GM19467 (cell line): ENCODE measurements around the gene FTCD.
"Not testable (repeated sequence)": the region's sequence is repeated elsewhere in the genome, so short reads cannot be mapped to it uniquely, and the experiment has no call there.

Experiments used
- ATAC-seq: cut with Tn5 transposase; IDR thresholded peaks from one replicate; pipeline ENCODE4 v1.9.1; 2021; ENCODE audit warnings: mild to moderate bottlenecking, moderate library complexity; ENCODE audit not compliant: unreplicated experiment

Gene FTCD

DNA sequence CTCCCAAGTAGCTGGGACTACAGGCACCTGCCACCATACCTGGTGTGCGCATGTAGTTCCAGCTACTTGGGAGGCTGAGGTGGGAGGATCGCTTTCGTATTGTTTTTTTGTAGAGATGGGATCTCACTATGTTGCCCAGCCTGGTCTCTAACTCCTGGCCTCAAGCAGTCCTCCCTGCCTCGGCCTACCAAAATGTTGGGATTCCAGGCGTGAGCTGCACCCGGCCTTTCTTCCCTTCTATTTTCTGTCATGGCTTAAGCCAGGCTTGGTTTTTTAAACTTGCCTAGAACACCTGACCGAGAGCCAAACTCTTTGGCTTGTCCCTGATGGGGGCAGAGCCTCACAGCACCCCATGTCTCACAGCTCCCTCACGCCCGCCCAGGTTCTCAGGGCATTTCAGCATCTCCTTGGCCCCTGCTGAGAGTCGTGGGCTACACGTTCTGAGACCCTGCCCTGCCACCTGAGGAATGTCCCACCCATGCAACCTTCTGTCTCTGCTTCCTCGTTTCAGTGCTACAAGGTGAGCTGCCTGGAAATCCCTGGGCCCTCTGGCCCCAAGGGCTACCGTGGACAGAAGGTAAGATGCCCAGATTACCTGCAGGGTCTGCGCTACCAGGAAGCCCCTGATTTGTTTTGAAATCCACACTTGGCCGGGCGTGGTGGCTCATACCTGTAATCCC is 41.7 kb downstream of the FTCD start:
- ATAC-seq = no peak

DNA sequence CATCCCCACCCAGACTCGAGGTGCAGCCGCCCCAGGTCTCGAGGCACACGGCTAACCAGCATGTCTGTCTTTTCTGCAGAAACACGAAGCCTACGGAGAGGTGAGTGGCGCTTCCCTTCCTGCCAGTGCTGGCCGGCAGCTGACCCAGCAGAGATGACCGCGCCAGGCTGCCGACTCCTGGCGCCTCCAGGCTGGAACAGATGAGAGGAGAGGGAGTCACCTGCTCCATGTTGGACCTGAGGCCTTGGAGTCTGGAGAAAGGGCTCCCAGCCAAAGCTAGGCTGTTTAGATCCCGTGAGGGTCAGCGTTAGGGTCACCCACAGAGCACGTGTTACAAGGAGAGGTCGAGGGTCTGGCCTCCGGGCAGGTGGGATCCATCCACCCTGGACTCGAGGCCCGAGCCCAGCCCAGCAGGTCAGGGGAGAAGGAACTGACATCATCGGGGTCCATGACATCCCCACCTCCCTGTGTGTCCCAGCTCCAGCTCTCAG is 42.6 kb downstream of the FTCD start:
- ATAC-seq = no peak

DNA sequence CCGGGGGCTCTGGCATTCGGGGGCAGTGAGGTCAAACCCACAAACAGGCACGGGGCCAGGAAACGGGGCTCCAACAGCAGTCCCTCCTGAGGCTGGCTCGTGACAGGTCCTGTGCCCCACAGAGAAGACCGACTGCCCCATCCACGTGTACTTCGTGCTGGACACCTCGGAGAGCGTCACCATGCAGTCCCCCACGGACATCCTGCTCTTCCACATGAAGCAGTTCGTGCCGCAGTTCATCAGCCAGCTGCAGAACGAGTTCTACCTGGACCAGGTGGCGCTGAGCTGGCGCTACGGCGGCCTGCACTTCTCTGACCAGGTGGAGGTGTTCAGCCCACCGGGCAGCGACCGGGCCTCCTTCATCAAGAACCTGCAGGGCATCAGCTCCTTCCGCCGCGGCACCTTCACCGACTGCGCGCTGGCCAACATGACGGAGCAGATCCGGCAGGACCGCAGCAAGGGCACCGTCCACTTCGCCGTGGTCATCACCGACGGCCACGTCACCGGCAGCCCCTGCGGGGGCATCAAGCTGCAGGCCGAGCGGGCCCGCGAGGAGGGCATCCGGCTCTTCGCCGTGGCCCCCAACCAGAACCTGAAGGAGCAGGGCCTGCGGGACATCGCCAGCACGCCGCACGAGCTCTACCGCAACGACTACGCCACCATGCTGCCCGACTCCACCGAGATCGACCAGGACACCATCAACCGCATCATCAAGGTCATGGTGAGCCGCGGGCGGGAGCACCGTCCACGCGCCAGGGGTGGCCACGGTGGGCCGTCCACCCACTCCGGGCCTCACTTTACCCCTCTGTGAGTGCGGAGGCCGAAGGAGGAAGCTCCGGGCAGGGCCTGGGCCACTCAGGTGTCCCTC is 43.3 kb downstream of the FTCD start:
- no peak for ATAC-seq

DNA sequence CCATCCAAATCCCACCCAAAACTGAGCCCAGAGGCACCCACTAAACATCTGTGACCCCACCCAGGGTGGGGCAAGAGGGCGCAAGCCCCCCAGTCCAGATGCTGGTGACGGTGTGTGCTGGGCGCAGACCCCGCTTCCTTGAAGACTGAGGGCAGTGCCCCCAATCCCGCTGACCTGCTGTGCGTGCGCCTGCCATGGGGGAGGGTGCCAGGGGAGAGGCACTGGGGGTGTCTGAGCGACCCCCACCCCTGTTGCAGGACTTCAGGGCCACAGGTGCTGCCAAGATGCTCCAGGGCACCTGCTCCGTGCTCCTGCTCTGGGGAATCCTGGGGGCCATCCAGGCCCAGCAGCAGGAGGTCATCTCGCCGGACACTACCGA is 44.2 kb downstream of the FTCD start:
- no peak for ATAC-seq

DNA sequence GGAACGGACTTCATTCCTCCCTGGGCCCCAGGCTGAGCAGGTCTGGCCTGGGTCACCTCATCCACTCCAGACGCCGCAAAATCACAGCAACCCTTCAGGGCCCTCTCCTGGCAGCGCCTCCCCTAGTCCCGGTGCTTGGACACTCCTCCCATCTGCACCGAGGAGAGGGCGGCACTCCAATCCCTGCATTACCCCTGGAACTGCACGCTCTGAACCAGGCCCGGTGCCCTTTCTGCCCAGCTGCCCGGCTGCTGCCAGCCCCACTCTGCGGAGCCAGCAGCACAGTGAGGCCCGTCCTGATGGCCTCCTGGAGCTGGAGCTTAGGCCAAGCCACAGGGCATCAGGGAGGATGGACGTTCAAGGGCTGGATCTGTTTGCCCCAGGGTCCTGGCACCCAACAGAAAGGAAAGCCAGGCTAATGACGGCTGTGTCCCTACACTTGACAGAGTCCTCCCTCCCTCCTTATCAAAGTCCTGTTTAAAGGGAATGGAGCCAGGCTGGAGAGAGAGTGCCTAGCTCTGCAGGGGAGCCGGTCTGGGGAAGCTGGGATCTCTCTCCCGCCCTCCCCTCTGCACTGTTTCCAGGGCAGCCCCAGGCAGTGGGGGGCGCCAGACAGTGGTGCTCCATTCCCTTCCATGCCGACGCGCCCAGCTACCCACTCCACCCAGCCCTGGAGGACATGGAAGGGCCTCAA is 44.7 kb downstream of the FTCD start:
- ATAC-seq = no peak

DNA sequence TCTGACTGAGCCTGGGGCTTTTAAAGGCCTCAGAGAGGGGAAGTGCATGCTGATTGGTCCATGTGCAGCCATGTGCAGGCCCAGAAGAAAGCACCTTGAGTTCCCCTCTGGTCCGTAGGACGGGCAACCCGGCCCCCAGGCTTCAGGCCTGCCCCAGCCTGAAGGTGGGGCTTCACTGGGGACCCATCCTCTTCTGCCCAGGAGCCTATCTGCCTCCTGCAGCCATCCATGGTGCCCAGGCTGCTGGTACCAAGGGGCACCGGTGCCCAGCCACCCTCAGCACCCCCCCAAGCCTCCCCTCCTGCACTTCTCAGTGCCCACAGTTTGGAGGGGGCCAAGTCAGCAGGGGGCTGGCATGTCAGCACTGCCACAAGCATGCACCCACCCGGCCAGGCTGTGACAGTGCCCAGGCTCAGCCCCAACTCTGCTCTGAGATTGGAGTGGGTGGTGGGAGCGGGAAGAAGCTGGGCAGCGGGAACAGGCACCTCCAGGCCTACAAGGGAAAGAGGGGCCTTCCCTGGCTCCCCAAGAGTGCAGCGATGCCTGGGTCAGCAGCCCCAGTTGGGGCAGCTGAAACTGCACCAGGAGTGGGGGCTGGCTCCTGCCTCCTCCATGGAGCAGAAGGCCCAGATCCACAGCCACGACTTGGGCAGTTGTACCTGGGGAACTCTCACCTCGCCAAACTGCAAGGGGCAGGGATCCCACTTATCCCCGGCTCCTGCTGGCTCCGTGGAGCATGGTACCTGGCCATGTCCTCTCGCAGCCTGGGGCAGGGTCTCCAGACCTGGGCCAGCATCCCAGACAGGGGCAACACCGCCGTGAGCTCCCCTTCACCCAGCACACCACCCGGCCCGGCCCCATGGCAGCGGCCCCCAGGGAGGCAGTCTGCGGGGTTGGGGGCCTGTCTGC is 45.8 kb downstream of the FTCD start:
- ATAC-seq = no peak

- no peak for ATAC-seq
These were observed 46.5 kb downstream of the FTCD start for GRCh38 chr21:46108827-46109312.

DNA sequence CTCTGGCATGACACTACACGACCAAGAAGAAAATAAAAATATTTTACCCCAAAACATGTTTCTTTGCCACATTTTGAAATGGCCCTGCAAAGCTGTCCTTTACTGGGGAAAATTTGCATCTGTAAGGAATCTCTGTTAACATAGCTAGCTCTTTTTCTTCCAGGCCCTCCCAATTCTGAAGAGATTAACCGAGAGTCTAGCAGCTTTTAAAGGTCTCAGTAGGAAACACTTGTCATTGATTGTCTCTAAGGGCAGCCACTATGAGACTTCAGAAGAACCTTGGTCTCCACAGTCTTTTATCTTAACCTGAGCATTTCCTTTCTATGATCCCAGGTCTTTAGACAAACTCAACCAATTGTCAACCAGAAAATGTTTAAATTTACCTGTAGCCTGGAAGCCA is 48.0 kb downstream of the FTCD start:
- ATAC-seq = not testable (repeated sequence)

- no peak for ATAC-seq
These were observed 51.3 kb downstream of the FTCD start for GRCh38 chr21:46104104-46104503.

GRCh38 chr21:46100906-46101305 is 54.5 kb downstream of the FTCD start:
- no peak for ATAC-seq

- no peak for ATAC-seq
These were observed 55.0 kb downstream of the FTCD start for GRCh38 chr21:46100426-46100825.

- no peak for ATAC-seq
These were observed 55.4 kb downstream of the FTCD start for GRCh38 chr21:46100020-46100419.

GRCh38 chr21:46099476-46099875 is 55.9 kb downstream of the FTCD start:
- ATAC-seq = no peak

- no peak for ATAC-seq
These were observed 56.9 kb downstream of the FTCD start for GRCh38 chr21:46098303-46099141.

DNA sequence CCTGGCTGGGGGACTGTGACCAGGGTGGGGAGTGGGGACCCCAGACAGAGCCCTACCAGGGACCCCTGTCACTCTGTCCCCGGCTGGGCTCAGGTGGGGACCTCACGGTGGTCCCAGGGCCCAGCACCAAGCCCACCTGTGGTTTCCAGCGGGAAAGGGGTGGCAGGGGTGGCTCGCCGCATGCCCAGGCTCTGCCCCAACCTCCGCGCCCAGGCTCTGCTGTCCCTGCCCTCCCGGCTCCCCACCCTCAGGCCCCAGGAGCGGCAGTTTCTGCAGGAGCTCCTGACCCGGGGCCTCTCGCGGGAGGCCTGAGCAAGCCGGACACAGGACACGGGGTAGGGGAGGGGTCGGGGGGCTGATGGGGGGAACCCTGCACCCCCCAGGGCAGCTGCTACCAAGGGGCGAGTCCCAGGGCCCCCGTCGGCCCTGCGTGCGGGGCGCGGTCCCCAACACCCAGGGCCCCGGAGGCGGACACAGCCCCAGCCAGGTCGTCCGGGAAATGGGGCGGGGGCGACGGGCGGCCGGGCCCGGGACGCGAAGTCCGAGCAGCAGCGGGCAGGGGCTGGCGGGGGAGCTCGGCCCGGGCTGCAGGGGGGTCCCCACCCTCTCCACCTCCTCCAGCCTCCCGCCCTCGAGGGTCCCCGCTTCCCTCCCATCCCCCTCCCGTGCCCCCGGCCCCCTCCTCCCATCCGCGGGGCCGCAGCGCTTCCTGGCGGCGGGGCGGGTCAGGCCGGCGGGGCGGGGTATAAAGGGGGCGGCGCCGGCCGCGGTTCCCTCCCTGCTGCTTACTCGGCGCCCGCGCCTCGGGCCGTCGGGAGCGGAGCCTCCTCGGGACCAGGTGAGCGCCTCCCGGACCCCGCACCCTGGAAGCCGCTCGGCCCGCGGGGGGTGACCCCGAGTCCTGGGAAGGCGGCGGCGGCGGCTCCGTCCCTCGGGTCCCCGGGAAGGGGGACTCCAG is 57.8 kb downstream of the FTCD start, which contains the start of gene COL6A2:
Gene COL6A2 (plus strand): TSS at position 777 of the 958 bp plus-strand sequence.
- ATAC-seq = no peak

GRCh38 chr21:46096596-46097335 is 58.6 kb downstream of the FTCD start:
- no peak for ATAC-seq

DNA sequence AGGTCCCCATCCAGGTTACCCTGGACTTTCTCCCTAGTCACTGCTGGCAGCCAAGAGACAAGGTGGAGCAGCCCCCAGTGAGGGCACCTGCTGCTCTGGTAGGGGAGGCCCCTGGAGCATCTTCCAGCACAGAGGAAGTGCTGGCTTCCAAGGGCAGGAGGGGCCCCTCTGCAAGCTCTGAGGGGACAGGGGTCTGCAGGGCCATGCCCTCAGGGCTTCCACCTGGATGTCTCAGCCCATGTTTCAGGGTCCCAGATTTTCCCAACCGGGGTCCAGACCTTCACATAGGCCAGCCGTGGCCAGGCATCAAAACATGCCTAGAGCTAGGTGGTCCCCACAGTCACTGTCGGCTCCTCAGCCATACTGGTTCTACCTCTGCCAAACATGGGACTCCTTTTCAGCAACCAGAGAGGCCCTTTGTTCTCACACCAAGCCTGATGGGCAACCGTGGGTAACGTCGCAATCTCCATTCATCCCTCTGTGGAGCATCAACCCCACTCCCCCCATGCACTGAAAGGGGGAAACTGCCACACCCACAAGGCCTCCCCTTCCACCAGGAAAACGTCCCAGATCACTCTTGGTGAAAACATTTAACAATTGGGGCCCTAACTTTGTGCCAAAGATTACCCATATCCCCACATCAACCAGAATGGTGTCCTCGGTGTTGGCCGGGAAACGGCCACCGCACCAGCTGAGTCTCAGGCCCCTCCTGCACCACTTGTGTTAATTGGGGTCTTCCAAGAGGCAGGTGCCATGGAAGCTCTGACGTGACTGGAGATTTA is 59.4 kb downstream of the FTCD start:
- ATAC-seq = no peak
